NK-92 (cell line): Measurements from ENCODE around the gene MAPK8IP2.
"Not testable (repeated sequence)": the region's sequence is repeated elsewhere in the genome, so short reads cannot be mapped to it uniquely, and the experiment has no call there.

Experiments
- DNase-seq: peaks from one replicate; lab custom pipeline; 2025; ENCODE audit not compliant: unreplicated experiment; lab: John Stamatoyannopoulos, UW

MAPK8IP2 gene

DNA sequence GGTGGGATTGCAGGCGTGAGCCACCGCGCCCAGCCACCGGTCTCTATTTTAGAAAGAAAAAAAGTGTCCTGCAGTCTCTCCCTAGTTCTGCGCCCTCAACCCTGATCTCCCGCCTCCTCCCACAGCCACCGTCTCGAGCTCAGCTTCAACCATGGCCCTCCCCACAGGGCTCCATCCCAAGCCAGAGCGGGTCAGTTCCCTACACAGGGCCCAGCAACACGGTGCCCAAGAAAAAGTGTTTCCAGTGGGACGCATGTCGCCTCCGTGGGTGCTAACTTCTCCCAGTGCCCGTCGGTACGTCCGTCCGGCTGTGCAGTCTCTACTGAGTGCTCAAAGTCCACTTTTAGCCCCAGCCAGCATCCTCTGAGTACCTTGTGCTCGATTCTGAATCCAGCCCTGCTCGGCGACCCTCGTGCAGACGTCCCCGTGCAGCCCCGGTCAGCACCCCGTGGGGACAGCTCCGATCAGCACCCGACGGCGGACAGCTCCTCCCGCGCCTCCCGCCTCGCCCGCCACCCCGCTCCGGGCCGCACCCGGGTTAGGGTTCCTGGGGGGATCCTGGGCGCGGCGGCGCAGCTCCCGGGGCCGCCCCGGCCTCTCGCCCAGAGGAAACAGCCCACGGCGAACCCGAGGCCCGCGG lies 657 bp upstream of the MAPK8IP2 start:
- no peak for DNase-seq

DNA sequence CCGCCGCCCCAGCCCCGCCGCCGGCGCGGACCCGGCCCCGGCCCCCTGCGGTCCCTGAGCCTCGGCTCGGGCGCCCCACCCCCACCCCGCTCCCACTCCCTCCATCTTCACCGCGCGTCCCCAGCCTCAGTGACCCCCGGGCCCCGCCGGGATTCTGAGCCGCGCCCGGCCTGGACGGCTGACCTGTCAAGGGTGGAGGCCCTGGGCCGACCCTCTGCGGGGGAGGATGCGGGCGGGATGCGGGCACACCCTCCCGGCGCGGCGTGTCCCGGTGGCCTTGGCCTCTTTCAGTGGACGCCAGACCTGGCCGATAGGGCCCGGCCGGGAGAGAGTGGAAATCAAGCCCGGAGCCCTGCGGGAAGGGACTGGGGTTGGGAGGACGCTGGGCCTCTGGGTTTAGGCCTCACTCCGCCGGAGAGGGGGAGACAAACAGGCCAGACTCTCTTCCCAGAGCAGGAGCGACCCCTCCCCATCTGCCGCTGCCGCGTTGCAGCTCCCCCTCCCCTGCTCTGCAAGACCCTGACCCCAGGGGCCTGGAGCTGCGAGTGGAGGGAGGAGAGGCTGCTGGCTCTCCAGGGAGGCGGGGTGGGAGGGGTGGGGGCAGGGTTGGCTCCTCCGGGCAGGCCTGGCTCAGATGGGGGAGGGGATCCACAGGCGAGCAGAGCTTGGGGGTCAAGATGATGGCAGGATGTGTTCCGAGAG lies 525 bp downstream of the MAPK8IP2 start:
- no peak for DNase-seq

DNA sequence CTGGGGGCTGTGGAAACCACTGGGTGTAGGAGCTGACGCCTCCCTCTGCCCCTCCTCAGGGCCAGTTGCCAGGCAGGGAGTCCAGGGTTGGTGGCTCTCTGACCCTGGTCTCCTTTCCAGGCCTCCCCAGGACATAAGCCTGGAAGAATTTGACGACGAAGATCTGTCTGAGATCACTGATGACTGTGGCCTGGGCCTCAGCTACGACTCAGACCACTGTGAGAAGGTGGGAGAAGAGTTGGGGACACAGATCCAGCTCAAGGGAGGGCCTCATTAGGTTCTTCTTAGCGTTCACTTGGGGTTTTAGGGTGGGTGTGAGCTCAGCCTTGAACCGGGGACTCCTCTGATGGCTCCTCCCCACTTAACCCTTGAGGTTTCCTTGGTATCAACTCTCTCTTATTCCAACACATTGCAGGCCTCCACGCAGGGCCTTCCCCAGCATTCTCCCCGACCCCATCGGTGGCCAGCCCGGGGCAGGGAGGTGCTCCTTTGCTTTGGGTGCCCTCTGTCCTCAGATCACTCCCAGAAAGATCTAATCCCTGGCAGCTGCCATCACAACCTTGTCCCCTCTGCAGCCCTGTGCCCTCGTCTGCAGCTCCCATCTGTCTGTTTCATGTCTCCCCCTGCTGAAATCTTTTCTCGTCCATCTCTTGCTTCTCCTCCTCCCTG lies 1.2 kb downstream of the MAPK8IP2 start:
- no peak for DNase-seq

DNA sequence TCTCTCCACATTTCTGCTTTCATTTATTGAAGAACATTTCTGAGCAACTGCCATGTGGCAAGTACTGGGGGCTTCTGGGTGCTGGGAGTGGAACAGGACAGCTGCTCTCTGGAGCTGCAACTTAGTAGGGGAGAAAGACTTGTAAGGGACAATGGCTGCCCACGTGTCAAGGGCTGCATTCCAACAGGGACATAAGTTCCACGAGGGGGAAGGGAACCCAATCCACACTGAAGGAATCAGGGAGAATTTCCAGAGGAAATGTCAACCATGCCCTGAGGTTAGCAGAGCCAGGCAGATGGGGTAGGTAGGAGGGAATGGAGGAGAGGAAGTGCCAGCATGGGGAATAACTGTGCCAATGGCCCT lies 1.7 kb downstream of the MAPK8IP2 start:
- no peak for DNase-seq

DNA sequence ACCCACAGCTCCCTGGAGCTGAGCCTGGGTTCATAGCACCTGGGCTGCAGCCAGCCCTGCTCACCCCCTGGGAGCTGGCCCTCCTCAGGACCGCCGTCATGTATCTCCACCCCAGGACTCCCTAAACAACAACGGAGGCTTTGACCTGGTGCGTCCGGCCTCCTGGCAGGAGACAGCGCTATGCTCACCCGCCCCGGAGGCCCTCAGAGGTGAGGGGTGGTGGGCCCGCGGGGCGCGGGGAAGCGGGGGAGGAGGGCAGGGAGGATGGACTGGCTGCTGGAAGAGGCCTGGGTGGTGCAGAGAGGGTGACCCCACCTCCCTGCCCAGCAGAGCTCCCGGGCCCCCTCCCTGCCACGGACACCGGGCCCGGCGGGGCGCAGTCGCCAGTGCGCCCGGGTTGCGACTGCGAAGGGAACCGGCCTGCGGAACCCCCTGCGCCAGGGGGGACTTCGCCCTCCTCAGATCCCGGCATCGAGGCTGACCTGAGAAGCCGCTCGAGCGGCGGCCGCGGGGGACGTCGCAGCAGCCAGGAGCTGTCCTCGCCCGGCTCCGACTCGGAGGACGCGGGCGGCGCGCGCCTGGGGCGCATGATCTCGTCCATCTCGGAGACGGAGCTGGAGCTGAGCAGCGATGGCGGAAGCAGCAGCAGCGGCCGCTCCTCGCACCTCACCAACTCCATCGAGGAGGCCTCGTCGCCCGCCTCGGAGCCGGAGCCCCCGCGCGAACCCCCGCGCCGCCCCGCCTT lies 3.1 kb downstream of the MAPK8IP2 start:
- no peak for DNase-seq

DNA sequence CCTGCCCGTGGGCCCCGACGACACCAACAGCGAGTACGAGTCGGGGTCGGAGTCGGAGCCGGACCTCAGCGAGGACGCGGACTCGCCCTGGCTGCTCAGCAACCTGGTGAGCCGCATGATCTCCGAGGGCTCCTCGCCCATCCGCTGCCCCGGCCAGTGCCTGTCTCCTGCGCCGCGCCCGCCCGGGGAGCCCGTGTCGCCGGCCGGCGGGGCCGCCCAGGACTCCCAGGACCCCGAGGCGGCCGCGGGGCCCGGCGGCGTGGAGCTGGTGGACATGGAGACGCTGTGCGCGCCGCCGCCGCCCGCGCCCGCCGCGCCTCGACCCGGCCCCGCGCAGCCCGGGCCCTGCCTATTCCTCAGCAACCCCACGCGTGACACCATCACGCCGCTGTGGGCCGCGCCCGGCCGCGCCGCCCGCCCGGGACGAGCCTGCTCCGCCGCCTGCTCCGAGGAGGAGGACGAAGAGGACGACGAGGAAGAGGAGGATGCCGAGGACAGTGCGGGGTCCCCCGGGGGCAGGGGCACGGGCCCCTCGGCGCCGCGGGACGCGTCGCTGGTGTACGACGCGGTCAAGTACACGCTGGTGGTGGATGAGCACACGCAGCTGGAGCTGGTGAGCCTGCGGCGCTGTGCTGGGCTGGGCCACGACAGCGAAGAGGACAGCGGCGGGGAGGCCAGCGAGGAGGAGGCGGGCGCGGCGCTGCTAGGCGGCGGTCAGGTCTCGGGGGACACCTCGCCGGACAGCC lies 3.8 kb downstream of the MAPK8IP2 start:
- DNase-seq, result no peak

DNA sequence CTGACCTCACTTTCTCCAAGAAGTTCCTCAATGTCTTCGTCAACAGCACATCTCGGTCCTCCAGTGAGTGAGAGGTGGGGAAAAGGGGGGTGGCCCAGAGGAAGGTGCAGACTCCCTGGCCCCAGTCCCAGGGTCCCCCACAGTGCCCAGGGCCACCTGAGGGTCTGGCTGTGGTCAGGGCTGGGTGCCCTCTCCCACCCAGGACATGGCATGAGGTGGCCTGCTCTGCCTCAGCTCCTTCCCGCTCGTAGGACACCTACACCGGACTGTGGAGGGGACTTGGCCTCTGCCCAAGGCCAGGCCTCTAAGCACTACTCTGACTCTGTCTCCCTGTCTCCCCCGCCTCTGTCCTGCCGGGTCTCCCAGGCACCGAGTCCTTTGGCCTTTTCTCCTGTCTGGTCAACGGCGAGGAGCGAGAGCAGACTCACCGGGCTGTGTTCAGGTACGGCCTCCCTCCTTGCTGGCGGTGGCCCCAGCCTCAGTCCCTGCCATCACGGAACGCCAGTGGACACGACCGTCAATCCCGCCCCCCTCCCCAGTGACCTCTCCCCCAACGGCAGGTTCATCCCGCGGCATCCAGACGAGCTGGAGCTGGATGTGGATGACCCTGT lies 4.5 kb downstream of the MAPK8IP2 start:
- no peak for DNase-seq

DNA sequence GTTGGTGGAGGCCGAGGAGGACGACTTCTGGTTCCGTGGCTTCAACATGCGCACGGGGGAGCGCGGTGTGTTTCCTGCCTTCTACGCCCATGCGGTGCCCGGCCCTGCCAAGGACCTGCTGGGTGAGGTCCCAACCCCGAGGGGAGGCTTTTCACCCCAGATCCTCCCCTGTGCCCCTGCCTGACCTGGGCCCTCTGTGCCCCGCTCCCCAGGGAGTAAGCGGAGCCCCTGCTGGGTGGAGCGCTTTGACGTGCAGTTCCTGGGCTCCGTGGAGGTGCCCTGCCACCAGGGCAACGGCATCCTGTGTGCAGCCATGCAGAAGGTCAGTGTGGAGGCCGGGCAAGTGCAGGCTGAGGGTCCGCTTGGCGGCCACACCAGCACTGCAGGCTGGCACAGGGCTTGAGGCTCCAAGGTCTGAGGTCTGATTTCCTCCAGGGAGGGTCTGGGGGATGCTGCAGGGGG lies 5.1 kb downstream of the MAPK8IP2 start:
- DNase-seq, result no peak

DNA sequence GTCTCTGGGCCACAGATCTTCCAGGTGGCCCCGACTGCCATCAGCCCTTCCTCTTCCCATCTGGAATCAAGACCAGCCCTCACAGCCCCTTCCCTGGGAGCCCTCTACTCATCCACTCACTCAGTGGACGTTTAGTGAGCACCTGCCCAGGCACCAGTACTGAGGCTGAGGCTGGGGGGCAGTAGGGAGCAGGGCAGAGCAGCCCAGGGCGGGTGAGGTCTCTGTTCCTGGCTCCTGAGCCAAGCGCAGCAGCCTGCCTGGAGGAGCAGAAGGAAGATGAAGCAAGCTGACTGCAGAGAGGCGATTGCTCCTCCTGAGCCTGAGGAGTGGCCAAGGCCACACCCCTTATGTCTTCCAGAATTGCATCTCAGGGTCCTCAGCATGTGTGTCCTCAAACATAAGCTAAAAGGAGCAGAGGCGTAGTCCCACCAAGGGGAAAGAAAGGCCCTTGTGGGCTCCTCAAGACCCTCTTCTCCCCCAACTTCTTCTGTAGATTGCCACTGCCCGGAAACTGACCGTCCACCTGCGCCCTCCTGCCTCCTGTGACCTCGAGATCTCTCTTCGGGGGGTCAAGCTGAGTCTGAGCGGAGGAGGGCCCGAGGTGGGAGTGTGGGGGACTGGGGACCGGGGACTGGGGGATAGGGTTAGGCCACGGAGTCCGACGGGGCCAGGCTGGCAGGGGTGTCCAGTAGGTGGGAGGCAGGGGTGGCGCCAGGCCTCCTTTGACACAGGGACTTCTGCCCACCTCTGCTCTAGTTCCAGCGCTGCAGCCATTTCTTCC lies 5.8 kb downstream of the MAPK8IP2 start:
- DNase-seq, result no peak

DNA sequence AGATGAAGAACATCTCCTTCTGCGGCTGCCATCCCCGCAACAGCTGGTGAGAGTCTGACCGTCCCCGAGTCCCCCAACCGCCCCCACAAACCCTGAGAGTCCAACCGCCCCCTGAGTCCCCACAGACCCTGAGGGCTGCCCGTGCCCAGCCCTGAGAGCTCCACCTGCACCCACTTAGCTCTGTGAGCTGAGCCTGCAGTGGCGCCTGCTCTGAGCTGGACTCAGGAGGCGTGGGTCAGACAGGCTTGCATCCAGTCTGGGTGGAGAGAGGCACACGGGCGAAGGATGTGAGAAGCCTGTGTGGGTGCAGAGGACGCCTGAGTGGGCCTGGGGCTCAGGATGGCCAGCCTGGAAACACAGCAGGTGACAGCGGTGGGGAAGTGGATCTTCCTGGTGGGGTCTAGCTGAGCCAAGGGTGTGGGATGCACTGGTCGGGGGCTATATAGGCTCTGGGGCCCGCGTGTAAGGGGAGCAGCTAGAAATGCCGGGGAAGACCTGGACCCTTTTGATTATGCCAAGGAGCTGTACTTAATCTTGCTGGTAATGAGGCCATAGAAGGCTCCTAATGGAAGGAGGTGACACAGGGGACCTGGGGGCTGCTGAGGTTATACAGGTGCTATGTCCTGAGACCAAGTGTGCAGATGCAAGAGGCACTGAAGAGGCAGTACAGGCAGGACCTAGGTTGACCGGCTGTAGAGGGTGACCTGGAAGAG lies 6.5 kb downstream of the MAPK8IP2 start:
- no peak for DNase-seq

DNA sequence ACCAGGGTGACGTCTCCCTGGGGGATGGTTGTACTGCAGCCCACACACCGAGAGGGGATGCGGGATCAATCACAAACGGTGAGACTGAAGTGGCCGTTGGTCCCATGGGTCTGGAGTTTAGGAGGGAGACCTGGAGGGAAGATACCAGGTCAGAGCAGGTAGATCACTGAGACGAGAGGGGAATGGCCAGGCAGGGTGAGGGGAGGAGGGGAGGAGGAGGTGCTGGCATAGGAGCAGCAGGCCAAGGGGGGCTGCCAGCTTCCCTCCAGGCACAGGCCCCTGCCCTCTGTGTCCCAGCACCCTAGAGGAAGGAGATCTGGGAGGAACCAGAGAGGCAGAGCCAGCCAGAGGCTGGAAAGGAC lies 7.0 kb downstream of the MAPK8IP2 start:
- no peak for DNase-seq

DNA sequence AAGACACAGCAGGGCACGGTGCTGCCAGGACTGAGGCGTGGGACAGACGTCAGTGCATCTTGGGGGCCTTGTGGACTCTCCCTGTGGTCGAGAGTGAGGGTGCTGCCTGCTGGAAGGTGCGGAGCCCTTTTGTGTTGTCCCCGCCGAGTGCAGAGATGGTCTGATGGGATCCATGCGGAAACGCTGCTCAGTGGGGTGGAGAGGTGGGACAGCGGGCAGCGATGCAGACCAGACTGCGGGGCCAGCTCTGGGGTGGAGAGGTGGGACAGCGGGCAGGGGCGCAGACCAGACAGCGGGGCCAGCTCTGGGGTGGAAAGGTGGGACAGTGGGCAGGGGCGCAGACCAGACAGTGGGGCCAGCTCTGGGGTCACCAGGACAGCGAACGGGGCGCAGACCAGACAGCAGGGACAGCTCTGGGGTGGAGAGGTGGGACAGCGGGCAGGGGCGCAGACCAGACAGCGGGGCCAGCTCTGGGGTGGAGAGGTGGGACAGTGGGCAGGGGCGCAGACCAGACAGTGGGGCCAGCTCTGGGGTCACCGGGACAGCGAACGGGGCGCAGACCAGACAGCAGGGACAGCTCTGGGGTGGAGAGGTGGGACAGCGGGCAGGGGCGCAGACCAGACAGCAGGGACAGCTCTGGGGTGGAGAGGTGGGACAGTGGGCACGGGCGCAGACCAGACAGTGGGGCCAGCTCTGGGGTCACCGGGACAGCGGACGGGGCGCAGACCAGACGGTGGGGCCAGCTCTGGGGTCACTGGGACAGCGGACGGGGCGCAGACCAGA lies 7.7 kb downstream of the MAPK8IP2 start:
- DNase-seq, result not testable (repeated sequence)

DNA sequence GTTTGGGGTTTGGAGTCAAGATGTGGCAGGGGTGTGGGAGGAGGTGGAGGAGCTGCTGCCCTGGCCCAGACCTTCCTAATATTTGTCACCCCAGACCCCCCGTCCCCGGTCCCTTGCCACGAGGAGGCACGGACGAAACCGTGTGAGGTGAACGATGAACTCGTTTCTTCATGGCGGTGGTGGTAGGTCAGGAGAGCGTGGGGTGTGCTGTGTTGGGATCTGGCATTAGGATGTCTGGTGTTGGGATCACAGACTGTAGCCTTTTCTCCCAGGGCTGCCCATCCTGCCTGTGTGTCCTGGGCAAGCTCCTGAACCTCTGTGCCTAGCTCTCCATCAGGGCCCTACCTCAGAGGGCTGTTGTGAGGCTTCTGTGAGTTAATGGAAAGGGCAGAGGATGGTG lies 8.4 kb downstream of the MAPK8IP2 start:
- DNase-seq, result no peak

DNA sequence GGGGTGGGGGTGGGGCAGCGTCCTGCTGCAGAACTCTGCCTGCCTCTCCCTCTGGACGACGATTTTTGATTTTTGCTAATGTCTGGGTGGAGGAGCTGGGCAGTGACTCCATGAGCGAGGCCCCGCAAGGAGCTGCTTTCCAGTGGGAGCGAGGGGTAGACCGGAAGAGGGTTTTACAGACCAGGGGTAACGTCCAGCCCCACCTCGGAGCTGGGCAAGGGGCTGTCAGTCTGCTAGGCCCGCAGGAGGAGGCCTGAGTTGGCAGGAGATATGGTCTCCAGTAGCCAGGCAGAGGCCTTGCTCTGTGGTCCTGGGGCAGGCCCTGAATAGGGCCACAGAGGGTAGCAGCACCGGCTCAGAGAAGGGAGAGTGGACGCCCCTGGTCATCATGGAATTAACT lies 9.0 kb downstream of the MAPK8IP2 start:
- no peak for DNase-seq

DNA sequence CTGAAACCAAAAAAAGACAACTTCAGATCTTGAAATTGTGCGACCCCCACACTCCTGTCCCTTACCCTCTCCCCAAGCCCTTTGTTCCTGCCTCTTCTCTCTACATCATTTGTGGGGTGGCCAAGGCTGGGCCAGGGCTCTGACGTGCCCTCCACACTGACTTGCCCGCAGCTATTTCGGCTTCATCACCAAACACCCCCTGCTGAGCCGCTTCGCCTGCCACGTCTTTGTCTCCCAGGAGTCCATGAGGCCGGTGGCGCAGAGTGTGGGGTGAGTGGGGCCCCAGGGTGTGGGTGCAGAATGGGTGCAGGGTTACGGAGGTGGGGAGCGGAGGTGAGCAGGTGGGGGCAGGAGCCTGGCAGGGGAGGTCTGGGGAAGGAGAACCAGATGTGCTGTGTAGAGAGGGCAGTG lies 9.5 kb downstream of the MAPK8IP2 start:
- DNase-seq, result no peak

DNA sequence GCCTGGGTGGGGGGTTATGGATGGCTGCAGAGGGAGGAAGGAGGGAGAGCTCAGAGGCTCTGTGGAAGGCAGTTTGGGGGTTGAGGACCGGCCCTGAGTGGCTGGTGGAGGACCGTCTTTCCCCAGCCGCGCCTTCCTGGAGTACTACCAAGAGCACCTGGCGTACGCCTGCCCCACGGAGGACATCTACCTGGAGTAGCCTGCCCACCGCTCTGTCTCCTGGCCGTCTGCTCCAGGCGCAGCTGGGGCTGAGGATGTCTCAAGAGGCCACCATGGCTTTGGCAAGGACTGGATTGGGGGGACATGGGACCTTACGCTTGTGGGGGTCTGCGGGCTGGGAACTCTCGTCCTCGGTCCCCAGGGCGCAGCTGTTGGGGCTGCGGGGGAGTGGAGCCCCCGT lies 10.0 kb downstream of the MAPK8IP2 start:
- DNase-seq, result no peak

DNA sequence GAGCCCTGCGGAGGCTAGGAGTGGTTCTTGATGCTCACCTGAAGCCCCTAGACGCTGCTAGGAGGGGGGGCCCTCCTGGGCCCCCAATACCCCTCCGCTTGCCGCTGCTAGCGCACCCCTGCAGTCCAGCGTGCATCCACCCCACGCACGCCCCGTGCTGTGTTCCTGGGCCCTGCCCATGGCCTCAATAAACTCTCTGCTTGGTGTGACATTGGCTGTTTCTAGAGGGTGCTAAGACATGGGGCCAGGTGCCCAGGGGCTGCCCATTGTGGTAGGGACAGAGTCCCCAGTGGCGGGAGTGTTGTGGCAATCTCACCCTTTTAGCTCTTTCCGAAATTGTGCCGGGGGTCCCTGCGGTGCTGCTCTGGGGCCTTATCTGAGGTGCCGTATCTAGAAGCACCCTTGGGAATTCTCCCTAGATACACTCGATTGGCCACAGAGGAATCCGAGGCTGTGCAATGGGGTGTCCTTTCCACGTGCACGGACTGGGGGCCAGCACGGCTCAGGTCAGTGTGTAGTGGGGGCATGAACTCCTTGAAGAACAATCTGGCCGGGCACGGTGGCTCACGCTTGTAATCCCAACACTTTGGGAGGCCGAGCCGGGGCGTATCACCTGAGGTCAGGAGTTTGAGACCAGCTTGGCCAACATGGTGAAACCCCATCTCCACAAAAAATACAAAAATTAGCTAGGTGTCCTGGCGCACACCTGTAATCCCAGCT lies 10.9 kb downstream of the MAPK8IP2 start:
- DNase-seq, result no peak

DNA sequence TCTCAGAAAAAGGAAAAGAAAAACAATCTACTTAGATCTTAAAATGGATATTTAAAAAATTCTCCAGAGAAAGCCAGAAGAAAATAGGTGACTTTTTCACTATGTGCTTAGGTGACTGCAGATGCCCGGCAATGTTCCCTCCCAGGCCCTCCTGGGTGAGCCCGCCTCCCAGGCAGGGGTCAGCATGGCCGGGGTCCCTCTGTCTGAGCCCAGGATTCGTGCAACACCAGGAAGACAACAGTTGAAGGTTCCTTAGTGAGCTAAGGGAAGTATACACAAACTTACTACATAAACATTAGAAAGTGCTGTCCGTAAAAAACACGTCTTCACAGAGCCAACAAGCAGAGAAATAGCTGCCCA lies 11.6 kb downstream of the MAPK8IP2 start:
- no peak for DNase-seq
